ENCODE data around the gene PODNL1.
A peak's percentile ranks its signal among the peaks of the same experiment; 100 is the strongest.

Gene PODNL1

GRCh38 chr19:13905634-13906520, 32.3 kb downstream of the PODNL1 start, which contains the start of the genes BRME1 and CC2D1A (continued):
- TF ChIP-seq ZNF580 (tag by site-specific recombination; IDR thresholded peaks at IDR 0.05) (no peak), SCRT2 (tag by site-specific recombination; IDR thresholded peaks at IDR 0.05) (no peak), ZNF391 (tag by site-specific recombination; IDR thresholded peaks at IDR 0.05; ENCODE audit: borderline replicate concordance, low read depth) (no peak), KLF1 (tag by site-specific recombination; IDR thresholded peaks at IDR 0.05) (peak; percentile 91), KLF10 (tag by site-specific recombination; IDR thresholded peaks at IDR 0.05) (no peak), ZNF624 (tag by site-specific recombination; IDR thresholded peaks at IDR 0.05) (no peak), SCRT1 (tag by site-specific recombination; IDR thresholded peaks at IDR 0.05; ENCODE audit: borderline replicate concordance) (no peak), PATZ1 (tag by site-specific recombination; IDR thresholded peaks at IDR 0.05) (0 out of 2 replicates have a peak, but pooled peaks have one; percentile 28), ZNF501 (tag by site-specific recombination; IDR thresholded peaks at IDR 0.05) (no peak), ZNF214 (tag by site-specific recombination; IDR thresholded peaks at IDR 0.05; ENCODE audit: borderline replicate concordance) (no peak), ZNF660 (tag by site-specific recombination; IDR thresholded peaks at IDR 0.05) (no peak), ZNF670 (tag by site-specific recombination; IDR thresholded peaks at IDR 0.05; ENCODE audit: low read depth) (no peak), ZNF223 (tag by site-specific recombination; IDR thresholded peaks at IDR 0.05) (no peak), ZNF473 (tag by site-specific recombination; IDR thresholded peaks at IDR 0.05) (no peak), REPIN1 (tag by site-specific recombination; IDR thresholded peaks at IDR 0.05; ENCODE audit: low read depth) (no peak), ZSCAN18 (tag by site-specific recombination; IDR thresholded peaks at IDR 0.05) (no peak), CTCF (tag by site-specific recombination; IDR thresholded peaks at IDR 0.05) (peak; percentile 39; the same call in 1 of the 2 replicates), ZIC2 (tag by site-specific recombination; IDR thresholded peaks at IDR 0.05) (no peak), AEBP2 (tag by site-specific recombination; IDR thresholded peaks at IDR 0.05; ENCODE audit: borderline replicate concordance) (peak; percentile 22; the same call in 1 of the 2 replicates), PRDM6 (tag by site-specific recombination; IDR thresholded peaks at IDR 0.05) (no peak), ZSCAN23 (tag by site-specific recombination; IDR thresholded peaks at IDR 0.05) (no peak), ZNF707 (tag by site-specific recombination; IDR thresholded peaks at IDR 0.05) (no peak), ZNF132 (tag by site-specific recombination; IDR thresholded peaks at IDR 0.05; ENCODE audit: borderline replicate concordance) (no peak), KLF16 (tag by site-specific recombination; IDR thresholded peaks at IDR 0.05) (peak; percentile 73), ZNF629 (tag by site-specific recombination; IDR thresholded peaks at IDR 0.05) (peak; percentile 64; the same call in 1 of the 2 replicates), ZFP37 (tag by site-specific recombination; IDR thresholded peaks at IDR 0.05) (no peak), KLF8 (tag by site-specific recombination; IDR thresholded peaks at IDR 0.05) (peak; percentile 87; the same call in 1 of the 2 replicates), BCL11A (tag by site-specific recombination; IDR thresholded peaks at IDR 0.05; ENCODE audit: low read depth) (no peak), ZNF398 (tag by site-specific recombination; IDR thresholded peaks at IDR 0.05) (no peak)

Data from HEK293 (cell line).